K562 (cell line): ENCODE data around the gene OTOR. TPM values are rescaled to one million over a fixed set of nuclear protein-coding genes. Genes with fewer than 3 reads are reported as not detected.

Source experiments
- ATAC-seq: fragments of 200-7000 bp; cut with Tn5 transposase; 3 replicates; pipeline ENCODE4 v1.9.1; 2020; ENCODE audit warnings: moderate library complexity
- BruUV-seq: library from RNA; stranded (reverse); fragments of 400-500 nt; replicated peaks from 2 replicates; lab custom pipeline; 2021; lab: Mats Ljungman, UMichigan
- CTCF ChIA-PET: fragments of 300-600 bp; formaldehyde crosslinking; extraction: SDS; loops from one replicate; lab custom pipeline; 2021; ENCODE audit warnings: low intra/inter-chr PET ratio; lab: Yijun Ruan, JAX
- POLR2A ChIA-PET: fragments of 300-600, 350-650 bp; sonication (Branson Sonifier 250); formaldehyde crosslinking; extraction: SDS; loops from one replicate; lab custom pipeline; 2021; ENCODE audit warnings: antibody characterized with exemption, inconsistent platforms; lab: Yijun Ruan, JAX
- DNase-seq, 4 experiments: peaks; one replicate each; pipeline versions ENCODE4 v3.0.0 to v3.0.0-alpha.2; 2011 to 2018; ENCODE audit warnings: low spot score in 3 of 4, mixed read lengths in 3 of 4; ENCODE audit errors: extremely low read depth in 1 of 4
- FAIRE-seq: peaks from 2 replicates; lab custom pipeline; 2011; peaks lifted over from hg19 to GRCh38; lab: Jason Lieb, UNC
- H2AFZ ChIP-seq: 2 replicates; pipeline ENCODE4 v1.6.0; 2011; ENCODE audit warnings: low read depth, low read length, control low read depth, inconsistent platforms
- H3K27ac ChIP-seq: fragments of 200-600 bp; 3 replicates; pipeline ENCODE4 v1.8.0; 2011; ENCODE audit warnings: low read depth, mild to moderate bottlenecking, control low read depth, inconsistent platforms, low read length, moderate library complexity, mixed read lengths; ENCODE audit errors: extremely low read depth
- H3K27me3 ChIP-seq, 2 experiments: fragments of 300-600 bp in 1 of 2; 2 replicates in 1 of 2; 3 replicates in 1 of 2; pipeline versions ENCODE4 v1.6.0 to v1.8.0; 2011; ENCODE audit warnings: inconsistent platforms in 2 of 2, low read length in 2 of 2, mild to moderate bottlenecking in 1 of 2, mixed read lengths in 1 of 2, moderate library complexity in 1 of 2; ENCODE audit not compliant: control insufficient read depth in 2 of 2, insufficient read depth in 2 of 2
- H3K36me3 ChIP-seq: fragments of 300-600 bp; 3 replicates; pipeline ENCODE4 v1.8.0; 2011; ENCODE audit warnings: mild to moderate bottlenecking, low read length, inconsistent platforms; ENCODE audit not compliant: control insufficient read depth, insufficient read depth
- H3K4me1 ChIP-seq, 2 experiments: fragments of 200-600 bp in 1 of 2; replicated peaks in 1 of 2; 2 replicates in 1 of 2; 3 replicates in 1 of 2; pipeline versions ENCODE4 v1.5.1 to v1.8.0; 2011; ENCODE audit warnings: inconsistent platforms in 2 of 2, low read length in 2 of 2, mild to moderate bottlenecking in 1 of 2, mixed read lengths in 1 of 2, moderate library complexity in 1 of 2; ENCODE audit not compliant: control insufficient read depth in 2 of 2, insufficient read depth in 2 of 2
- H3K4me2 ChIP-seq: 2 replicates; pipeline ENCODE4 v1.6.1; 2011; ENCODE audit warnings: low read length, control low read depth, inconsistent platforms, mixed read lengths; ENCODE audit not compliant: insufficient read depth
- H3K4me3 ChIP-seq: fragments of 200-600 bp; sonication (generic), shearing (Covaris generic); 2 replicates; pipeline ENCODE4 v1.5.1; 2016; ENCODE audit warnings: control low read depth, inconsistent platforms
- H3K79me2 ChIP-seq: fragments of 200-600 bp; 3 replicates; pipeline ENCODE4 v1.8.0; 2011; ENCODE audit warnings: low read length, inconsistent platforms; ENCODE audit not compliant: control insufficient read depth, insufficient read depth
- H3K9ac ChIP-seq, 2 experiments: 2 replicates each; pipeline versions ENCODE4 v1.6.0 to v1.6.1; 2011; ENCODE audit warnings: low read depth in 2 of 2, low read length in 2 of 2, control low read depth in 1 of 2, inconsistent platforms in 1 of 2, mild to moderate bottlenecking in 1 of 2, mixed read lengths in 1 of 2; ENCODE audit not compliant: insufficient read depth in 1 of 2
- H3K9me1 ChIP-seq: one replicate; pipeline ENCODE4 v1.6.0; 2011; ENCODE audit warnings: inconsistent platforms, mild to moderate bottlenecking, low read length, moderate library complexity; ENCODE audit not compliant: control insufficient read depth, insufficient read depth
- H3K9me3 ChIP-seq: replicated peaks from 2 replicates; pipeline ENCODE4 v1.5.1; 2011; ENCODE audit warnings: low read depth, low read length, inconsistent platforms; ENCODE audit not compliant: control insufficient read depth, insufficient read depth
- H4K20me1 ChIP-seq: replicated peaks from 2 replicates; pipeline ENCODE4 v1.6.1; 2011; ENCODE audit warnings: low read length, inconsistent platforms, mixed read lengths; ENCODE audit not compliant: control insufficient read depth, insufficient read depth
- CHAMP1 ChIP-seq: fragments of 450-650 bp; IDR thresholded peaks from 2 replicates; pipeline ENCODE4 v1.6.1; 2016; ENCODE audit warnings: mild to moderate bottlenecking
- WGBS: fragments of 100-300 bp; shearing (Covaris generic); methylation state at CpG from one replicate; pipeline ENCODE4 v1.1.6; 2016; ENCODE audit warnings: low coverage, mixed read lengths; ENCODE audit not compliant: insufficient coverage; ENCODE audit errors: missing lambda C conversion rate; 5-methylcytosine and 5-hydroxymethylcytosine counted together
- in situ Hi-C: fragments of 300-500 bp; cut with MboI; formaldehyde crosslinking; loops from 4 replicates; pipeline ENCODE4 v1.15.0; 2018; ENCODE audit warnings: inconsistent platforms, mixed read lengths
- intact Hi-C: fragments of 100-400 bp; cut with micrococcal nuclease; formaldehyde crosslinking; loops from 2 replicates; pipeline ENCODE4 v1.14.2; 2022
- polyA plus RNA-seq, 8 experiments: library from polyadenylated mRNA; depleted of rRNA in 4 of 8; stranded (reverse) in 5 of 8; unstranded in 3 of 8; fragments of >200 nt; fragmentation: Nextera tagmentation in 2 of 8; fragmentation: Illumina TruSeq in 1 of 8; extraction: Ambion mirVana in 2 of 8; extraction: Trizol in 1 of 8; gene quantifications; 2 replicates each; pipeline versions ENCODE4 v1.2.1 to v1.2.3, GENCODE V29; 2011 to 2014; ENCODE audit warnings: inconsistent platforms in 1 of 8, missing spikeins in 1 of 8
- total RNA-seq, 7 experiments: library from RNA; depleted of rRNA in 6 of 7; stranded (reverse); fragments of >200 nt in 6 of 7; fragmentation: Illumina TruSeq in 2 of 7; extraction: Trizol in 2 of 7; gene quantifications; 2 replicates each; pipeline versions ENCODE4 v1.2.1 to v1.2.3, GENCODE V29; 2011 to 2021; ENCODE audit warnings: low replicate concordance in 1 of 7
- TF ChIP-seq, protein P1 (sequence below), 3 experiments: IDR thresholded peaks in 2 of 3; conservative IDR thresholded peaks in 1 of 3; 2 replicates each; pipeline ENCODE4 v1.5.1; 2011 to 2012; ENCODE audit warnings: low read length in 3 of 3, mild to moderate bottlenecking in 3 of 3, control low read depth in 2 of 3, improper control_type of control experiment in 1 of 3, inconsistent platforms in 1 of 3, low read depth in 1 of 3, mixed read lengths in 1 of 3, moderate library complexity in 1 of 3; ENCODE audit not compliant: insufficient read depth in 2 of 3

Gene OTOR
- total and polyA plus RNA-seq, 9 of the 15 experiments (the other 6 are each of a cell fraction or from before 2014, with no cell fraction given) = not detected

GRCh38 chr20:16747291-16747811, 807 bp upstream of the OTOR start:
- CTCF ChIA-PET = no interaction called here
- in situ Hi-C loops = no loop called here
- Histone ChIP-seq H3K27me3 (no peaks in the 10 kb centered on the region), H3K9ac (no peak overlapping the region), H3K79me2 (no peaks in the 10 kb centered on the region), H3K4me3 (no peak overlapping the region), H4K20me1 (no peaks in the 10 kb centered on the region), H3K9me1 (no peaks in the 10 kb centered on the region), H3K4me2 (no peak overlapping the region), H2AFZ (no peak overlapping the region), H3K4me1 (no peaks in the 10 kb centered on the region), H3K27ac (no peak overlapping the region), H3K36me3 (no peaks in the 10 kb centered on the region), H3K9me3 (no peaks in the 10 kb centered on the region)
- TF ChIP-seq CHAMP1 = no peak
- TF ChIP-seq, protein P1, sequence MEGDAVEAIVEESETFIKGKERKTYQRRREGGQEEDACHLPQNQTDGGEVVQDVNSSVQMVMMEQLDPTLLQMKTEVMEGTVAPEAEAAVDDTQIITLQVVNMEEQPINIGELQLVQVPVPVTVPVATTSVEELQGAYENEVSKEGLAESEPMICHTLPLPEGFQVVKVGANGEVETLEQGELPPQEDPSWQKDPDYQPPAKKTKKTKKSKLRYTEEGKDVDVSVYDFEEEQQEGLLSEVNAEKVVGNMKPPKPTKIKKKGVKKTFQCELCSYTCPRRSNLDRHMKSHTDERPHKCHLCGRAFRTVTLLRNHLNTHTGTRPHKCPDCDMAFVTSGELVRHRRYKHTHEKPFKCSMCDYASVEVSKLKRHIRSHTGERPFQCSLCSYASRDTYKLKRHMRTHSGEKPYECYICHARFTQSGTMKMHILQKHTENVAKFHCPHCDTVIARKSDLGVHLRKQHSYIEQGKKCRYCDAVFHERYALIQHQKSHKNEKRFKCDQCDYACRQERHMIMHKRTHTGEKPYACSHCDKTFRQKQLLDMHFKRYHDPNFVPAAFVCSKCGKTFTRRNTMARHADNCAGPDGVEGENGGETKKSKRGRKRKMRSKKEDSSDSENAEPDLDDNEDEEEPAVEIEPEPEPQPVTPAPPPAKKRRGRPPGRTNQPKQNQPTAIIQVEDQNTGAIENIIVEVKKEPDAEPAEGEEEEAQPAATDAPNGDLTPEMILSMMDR (IDR thresholded peaks at IDR 0.05 in 2 of 3, conservative IDR thresholded peaks at IDR 0.05 in 1 of 3; ENCODE audit: insufficient read depth in 2 of 3, low read depth in 1 of 3, low read length in 3 of 3) = 0 out of 6 replicates have a peak, but pooled peaks of 1 of the 3 experiments have one; percentile 11
- no peak for FAIRE-seq
- DNase-seq = no peak
- ATAC-seq = peak; percentile 71
- POLR2A ChIA-PET = no interaction called here
- intact Hi-C loops = no loop called here
- no TSS peak for BruUV-seq
- 0% methylated on average over 3 of the region's 3 CpGs for WGBS
